HG02943 (cell line): ENCODE measurements around the gene ACYP2.

ENCODE experiments used
- ATAC-seq: cut with Tn5 transposase; IDR thresholded peaks from one replicate; pipeline ENCODE4 v1.9.1; 2021; ENCODE audit warnings: mild to moderate bottlenecking, low read depth, moderate library complexity; ENCODE audit not compliant: unreplicated experiment

ACYP2 gene

DNA sequence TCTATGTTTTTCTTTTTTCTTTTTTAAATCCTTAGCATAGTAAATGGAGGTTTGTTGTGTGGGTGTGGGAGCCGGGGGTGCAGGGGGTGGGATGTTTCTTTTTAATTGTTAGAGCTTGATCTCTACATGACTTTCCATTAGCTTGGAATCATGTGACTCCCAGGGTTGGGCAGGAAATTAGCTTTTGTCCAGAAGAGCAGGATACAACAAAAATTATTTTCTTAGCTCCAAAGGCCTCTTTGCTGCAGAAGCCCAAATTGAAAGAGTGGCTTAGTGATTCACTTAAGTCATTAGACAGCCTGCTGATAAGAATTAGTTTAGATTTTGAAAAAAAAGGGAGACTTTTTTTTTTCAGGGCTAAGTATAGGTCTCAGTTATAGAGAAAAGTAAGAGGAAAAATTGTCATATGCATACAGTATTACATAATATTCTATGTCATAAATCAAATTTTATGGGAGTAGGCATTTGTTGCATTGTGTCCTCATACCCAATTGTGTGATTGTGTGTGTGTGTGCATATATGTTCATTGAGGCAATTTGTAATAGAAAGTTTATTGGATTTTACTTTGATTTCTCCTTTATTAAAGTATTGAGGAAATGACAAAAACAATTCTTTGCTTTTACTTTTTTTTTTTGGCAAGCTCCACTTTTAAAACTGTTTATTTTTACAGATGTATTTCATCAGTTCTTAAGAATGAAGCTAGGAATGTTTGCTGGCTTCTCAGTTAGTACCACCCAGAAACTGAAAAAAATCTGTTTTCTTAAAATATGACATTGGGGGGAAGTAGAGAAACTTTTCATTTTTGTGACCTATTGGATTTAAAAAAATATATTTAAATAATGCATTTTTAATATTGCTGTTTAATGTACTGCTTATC is 93.2 kb downstream of the ACYP2 start:
- no peak for ATAC-seq

DNA sequence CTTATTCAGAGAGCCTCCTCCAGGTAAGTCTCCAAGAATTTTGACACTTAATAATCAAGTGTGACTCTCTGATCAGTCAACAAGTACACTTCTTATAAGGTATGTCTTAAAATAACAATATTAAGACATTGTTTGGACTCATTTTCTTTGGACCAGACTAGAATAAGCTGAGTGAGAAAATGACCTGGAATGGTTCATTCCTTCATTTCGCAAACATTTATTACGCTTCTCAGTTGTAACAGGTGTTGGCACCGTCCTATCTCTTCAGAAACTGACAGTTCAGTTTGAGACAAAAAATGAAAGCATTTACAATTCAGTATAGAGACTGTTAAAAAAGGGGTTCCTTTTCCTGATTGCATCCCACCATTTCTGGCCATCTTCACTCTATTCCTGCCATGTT is 94.0 kb downstream of the ACYP2 start:
- ATAC-seq: no peak

DNA sequence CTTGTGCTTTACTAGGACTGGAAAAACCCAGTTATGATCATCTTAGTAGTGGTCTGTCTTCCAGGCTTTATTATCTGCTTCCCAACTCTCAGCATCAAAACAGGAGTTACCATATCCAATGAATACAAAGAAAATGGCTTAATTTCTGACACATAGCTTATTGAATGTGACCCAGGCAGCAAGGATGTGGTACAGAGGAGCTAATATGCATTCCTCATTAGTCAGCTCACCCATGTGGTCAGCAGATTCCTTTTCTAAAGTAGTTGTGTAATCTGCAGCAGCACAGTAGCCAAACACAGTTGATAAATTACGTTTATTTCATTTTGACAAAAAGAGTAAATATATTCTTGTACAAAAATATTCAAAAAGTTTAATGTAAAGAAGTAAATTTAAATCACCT is 97.0 kb downstream of the ACYP2 start:
- ATAC-seq: no peak

DNA sequence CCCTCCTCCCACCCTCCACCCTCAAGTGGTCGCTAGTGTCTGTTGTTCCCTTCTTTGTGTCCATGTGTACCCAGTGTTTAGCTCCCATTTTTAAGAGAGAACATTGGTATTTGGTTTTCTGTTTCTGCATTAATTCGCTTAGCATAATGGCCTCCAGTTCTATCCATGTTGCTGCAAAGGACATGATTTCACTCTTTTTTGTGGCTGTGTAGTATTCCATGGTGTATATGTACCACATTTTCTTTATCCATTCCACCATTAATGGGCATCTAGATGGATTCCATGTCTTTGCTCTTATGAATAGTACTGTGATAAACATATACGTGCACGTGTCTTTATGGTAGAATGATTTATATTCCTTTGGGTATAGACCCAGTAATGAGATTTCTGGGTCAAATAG is 97.7 kb downstream of the ACYP2 start:
- ATAC-seq: no peak

DNA sequence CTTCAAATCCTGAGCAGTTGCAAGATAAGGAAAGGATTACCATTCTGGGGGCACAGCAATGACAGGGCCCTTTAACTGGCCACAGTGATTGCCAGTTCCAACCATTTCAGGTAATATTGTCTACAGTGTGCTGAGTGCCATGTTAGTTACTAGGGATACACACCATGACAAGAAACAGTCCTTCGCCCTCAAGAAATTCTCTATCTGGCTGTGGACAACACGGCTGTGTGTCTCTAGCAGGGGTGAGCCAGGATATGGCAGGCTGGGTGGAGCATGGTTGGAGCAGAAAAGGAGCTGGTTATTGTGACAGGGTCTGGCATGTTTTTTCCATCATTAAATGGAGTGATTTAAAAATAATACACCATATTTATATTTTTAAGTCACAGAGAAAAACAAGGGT is 109.6 kb downstream of the ACYP2 start:
- ATAC-seq: no peak

DNA sequence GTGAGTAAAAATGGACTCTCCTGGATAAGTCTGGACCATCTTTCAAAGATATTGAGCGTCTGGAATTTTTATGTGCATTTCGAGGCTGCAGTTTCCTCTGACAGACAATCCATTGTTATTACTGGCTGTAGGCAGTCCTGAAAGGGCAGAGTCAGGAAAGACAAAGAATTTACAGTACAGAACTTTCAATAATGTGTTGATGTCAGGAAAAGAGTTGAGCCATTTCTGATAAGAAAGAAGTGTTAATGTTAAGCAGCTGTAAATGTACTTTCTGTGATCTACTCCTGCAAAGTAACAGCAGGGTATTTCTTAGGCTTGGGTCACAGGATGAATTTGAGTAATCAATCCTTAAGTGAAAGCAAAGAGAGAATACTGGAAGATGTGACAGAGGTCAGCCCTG is 110.8 kb downstream of the ACYP2 start:
- ATAC-seq: no peak

DNA sequence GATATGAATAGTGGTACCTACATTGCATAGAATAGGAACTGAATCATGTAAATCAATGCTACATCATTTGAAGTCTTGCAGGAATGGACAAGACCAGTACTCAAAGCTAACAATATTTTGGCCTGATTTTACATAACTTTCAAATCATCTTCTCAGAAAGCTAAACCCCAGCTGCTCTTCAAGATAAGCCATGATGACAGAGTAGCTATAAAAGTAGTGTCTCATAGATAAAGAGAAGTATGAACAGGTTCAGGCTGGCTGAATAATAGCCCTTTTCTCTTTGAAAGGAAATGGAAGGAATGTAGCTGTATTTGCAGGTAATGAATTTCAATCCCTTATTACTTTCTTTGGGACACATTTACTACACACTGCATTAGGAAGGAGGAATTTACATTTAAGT is 112.4 kb downstream of the ACYP2 start:
- no peak for ATAC-seq

DNA sequence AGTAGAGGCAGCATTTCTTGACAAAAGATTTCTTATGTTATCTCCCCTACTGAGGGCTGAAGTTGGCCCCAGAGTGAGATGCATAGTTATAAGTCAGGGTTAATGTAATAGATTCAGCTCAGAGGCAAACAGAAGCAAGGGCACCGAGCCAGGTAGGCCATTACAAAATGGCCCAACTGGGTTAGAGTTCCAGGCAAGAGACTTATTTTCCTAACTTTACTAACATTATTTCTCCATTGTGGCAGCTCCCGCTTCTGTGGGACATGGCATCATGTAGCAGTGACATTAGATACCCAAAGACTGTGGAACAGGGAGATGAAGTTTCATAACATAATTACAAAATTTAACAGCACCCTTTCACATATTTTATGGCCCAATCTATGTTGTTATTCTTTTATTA is 113.5 kb downstream of the ACYP2 start:
- ATAC-seq: no peak

DNA sequence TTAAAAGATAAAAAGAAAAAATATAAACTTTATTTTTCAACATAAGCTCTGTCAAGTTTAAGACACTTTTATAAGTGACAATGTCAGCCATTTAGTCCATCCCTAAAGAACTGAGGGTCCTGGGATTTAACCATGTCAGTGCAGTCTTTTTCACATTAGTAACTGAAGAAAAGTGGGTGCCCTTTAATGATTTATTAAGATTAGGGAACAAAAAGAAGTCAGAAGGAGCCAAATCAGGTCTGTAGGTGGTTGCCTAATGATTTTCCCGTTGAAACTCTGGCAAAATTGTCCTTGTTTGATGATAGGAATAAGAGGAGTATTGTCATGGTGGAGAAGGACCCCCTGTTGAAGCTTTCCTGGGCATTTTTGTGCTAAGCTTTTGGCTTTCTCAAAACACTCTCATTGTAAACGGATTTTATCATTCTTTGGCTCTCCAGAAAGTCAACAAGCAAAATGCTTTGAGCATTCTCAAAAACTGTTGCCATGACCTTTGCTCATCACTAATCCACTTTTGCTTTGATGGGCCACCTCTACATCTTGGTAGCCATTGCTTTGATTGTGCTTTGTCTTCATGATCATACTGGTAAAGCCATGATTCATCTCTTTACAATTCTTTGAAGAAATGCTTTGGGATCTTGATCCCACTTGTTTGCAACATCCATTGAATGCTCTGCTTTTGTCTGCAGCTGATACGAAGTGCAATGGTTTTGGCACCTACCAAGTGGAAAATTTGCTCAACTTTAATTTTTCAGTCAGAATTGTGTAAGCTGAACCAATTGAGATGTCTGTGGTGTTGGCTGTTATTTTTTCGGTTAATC is 118.6 kb downstream of the ACYP2 start:
- no peak for ATAC-seq

DNA sequence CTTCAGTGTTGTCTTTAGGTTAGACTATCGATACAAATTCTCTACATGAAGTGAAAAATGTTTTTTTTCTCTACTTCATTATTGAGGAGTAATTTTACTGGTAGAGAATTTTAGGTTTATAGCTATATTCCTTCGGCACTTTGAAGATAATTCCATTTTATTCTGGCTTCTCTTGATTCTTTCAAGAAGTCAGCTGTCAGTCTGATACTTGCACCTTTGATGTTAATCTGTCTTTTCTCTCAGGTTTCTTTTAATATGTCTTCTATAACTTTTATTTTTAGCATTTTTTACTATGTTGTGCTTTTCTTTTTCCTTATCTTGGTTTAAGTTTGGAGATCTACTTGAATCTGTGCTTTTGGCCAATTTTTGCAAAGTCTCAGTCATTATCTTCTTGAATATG is 122.0 kb downstream of the ACYP2 start:
- ATAC-seq: no peak

DNA sequence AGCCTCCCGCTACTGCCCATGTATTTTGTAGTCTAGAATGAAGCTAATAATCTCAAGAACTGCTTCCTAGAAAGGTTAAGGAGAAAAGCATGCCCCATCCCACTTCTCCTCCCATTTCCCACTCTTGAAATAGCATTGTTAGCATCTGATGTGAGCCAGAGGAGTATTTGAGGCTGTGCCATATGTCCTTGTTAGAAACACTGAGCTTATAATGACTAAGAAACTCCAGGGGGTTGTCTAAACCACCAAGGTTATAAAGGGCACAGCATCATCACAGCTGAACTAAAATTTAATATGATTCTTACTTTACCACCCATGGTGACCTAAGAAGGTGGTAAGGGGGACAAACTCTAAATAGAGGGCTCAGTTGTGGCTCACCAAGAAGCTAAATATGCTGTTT is 124.0 kb downstream of the ACYP2 start:
- ATAC-seq: no peak

DNA sequence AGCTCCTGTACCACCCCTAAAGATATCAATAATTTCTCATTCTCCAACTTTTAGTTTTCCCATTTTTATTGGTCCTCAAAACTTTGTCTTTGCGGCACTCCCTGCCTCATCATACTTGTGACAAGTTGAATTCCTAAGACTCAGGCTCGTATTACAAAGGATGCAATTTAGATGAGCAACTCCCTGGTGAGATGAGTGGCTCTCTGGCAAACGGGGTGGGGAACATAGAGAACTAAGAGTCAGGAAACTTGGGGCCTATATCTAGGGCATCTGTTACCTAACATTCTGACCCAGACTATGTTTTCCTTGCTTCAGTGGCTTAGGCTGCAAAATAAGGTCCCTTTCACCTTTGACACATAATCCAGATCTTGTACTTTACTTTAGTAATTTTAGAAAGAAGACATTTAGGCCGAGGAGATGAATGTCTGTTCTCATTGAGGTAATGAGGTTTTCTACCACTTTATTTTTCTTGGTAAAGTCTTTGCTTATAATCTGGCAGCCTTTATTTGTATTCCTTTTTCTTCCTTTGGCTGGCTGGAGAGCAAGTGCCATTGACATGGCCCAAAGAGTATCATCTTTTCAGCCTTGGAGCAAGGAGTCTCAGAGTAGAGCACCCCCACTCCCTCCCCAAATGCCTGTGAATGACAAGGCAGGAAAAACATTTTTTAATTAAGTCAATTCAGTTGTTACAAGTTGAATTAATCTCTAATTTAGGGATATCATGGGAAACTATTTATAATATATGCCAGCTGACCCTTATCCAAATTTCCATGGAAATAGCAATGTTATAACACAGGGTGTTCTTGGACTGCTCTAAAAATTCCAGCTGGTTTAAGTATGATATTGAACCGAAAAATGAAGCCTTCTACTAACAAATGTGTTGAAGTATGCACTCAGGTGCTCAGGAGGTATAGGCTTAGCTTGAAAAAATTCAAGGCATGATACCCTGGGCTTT is 125.4 kb downstream of the ACYP2 start:
- ATAC-seq: no peak

DNA sequence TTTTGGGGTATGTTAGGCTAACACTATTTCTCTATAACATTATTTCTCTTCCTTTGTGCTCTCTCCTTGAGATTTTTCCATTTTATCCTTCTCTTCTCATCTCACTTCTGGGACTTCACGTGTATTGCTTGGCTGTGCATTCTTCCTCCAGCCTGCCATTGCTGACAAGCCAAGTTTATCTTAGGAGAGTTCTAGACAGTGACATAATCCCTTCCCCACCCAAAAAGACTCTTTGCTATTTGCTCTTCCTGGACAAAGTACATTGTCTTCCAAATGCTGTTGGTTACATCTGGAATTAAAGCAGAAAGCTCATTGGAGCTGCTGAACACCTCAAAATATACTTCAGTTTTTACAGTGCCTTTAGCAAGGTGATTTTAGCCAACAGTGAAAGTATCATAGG is 131.7 kb downstream of the ACYP2 start:
- no peak for ATAC-seq

DNA sequence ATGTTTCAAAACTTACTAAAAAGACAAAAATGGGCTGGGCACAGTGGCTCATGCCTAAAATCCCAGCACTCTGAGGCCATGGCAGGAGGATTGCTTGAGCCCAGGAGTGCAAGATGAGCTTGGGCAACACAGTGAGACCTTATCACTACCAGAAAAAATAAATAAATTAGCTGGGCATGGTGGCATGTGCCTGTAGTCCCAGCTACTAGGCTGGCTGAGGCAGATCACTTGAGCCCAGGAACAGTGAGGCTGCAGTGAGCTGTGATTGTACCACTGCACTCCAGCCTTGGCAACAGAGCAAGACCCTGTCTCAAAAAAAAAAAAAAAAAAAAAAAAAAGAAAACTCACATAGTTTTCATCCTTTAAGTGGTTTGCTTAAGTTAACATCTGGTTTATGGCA is 134.2 kb downstream of the ACYP2 start:
- no peak for ATAC-seq

DNA sequence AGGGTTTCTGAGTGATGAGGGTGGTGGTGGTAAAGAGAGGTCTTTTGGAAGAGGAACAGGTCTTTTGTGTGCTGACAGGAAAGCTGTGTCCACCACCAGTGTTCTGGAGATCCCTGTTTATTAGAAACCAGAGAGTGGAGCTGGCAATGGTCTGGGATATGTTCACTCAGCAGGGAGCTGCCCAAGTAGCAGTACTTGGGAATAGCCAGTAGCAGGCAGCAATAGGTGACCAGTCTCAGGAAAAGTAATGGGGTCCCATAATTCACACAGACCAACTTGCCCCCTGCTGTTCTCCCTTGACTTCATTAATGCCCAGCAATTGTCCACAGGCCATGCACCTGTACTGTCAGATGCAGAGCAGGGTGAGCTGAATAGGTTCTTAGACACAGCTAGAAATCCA is 138.8 kb downstream of the ACYP2 start:
- no peak for ATAC-seq

DNA sequence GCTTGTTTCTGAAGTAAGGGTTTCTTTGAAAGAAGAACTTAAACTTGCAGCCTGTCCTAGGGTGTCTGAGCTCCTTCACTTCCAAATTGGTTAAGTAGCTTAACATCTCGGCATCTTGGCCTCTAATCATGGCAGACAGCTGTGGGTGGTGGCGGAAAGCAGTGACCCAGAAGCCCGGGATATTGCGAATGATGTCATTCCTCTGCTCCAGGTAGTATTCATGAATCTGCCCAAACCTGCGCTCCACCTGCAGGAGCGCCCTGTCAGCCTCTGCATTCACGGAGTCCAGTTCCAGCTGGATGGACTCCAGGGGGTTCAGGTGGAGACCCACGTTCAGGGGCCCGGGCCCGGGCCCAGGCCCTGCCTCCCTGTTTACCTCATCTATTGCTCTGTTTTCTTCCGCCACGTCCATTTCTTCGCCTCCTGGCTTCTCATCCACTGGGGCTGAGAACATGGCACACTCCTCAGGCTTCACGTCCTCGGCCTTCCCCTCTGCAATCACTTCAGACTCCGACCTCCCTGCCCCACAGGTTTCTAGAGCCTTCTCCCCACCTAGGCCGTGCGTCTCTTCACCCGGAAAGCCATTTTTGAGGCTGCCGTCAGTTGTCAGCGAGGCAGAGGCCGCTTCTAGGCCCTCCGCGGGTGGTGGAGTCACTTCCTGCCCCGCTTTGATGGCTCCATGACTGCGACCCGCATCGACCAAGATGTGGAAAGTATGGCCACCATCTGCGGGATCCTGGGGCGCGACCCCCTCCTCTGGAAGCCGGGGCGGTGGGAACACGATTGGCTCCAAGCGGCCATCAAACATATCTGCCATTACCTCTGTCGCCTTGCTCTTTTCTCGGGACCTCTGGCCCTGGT is 140.0 kb downstream of the ACYP2 start:
- no peak for ATAC-seq

DNA sequence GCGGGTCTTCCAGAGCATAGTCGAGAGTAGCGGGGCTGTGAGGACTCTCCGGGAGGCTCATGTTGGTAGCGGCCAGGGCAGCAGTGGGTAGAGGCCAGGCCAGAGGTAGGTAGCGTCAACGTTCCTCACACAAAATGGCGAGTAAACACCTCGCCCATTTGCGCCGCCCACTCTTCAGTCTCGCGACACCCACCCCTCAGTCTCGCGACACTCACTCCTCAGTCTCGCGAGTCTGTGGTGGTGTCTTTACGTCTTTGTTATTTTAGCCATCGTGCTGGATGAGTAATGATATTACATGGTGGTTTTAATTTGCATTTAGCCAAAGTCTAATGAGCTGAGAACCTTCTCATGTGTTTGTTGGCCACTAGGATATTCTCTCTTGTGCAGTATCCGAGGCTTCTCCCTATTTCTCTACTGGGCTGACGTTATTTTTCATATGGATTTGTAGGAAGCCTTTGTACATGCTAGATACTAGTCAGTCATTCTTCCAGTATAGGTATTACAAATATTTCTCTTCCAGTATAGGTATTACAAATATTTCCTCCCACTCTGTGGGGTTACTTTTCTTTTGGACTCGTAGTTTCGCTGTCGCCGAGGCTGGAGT is 140.8 kb downstream of the ACYP2 start, which contains the start of gene TSPYL6:
Gene TSPYL6 (minus strand): TSS at position 139 of the 604 bp plus-strand sequence. CDS start 78 bp downstream, at position 61.
- no peak for ATAC-seq

DNA sequence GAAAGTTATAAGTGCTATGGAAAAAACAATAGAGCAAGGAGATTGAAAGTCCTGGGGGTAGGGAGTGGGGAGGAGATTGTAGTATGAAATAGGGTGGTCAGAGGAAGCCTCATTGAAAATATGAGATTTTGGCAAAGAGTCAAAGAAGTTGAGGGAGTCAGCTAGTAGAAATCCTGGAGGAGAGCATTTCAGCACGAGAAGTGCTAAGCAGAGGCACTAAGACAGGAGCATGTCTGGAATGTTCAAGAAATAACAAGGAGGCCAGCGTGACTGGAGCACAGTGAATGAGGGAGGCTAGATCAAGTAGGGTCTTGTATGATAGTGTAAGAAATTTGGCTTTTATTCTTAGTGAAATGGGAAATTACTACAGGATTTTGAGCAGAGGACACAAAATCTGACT is 142.8 kb downstream of the ACYP2 start:
- no peak for ATAC-seq
